ENCODE data around the gene CHI3L1. TPM values are rescaled to one million over a fixed set of nuclear protein-coding genes. Genes with fewer than 3 reads are reported as not detected.

Gene CHI3L1
- total and polyA plus RNA-seq, 8 donors, result 1.7 to 12.1 (median 7.9) TPM

DNA sequence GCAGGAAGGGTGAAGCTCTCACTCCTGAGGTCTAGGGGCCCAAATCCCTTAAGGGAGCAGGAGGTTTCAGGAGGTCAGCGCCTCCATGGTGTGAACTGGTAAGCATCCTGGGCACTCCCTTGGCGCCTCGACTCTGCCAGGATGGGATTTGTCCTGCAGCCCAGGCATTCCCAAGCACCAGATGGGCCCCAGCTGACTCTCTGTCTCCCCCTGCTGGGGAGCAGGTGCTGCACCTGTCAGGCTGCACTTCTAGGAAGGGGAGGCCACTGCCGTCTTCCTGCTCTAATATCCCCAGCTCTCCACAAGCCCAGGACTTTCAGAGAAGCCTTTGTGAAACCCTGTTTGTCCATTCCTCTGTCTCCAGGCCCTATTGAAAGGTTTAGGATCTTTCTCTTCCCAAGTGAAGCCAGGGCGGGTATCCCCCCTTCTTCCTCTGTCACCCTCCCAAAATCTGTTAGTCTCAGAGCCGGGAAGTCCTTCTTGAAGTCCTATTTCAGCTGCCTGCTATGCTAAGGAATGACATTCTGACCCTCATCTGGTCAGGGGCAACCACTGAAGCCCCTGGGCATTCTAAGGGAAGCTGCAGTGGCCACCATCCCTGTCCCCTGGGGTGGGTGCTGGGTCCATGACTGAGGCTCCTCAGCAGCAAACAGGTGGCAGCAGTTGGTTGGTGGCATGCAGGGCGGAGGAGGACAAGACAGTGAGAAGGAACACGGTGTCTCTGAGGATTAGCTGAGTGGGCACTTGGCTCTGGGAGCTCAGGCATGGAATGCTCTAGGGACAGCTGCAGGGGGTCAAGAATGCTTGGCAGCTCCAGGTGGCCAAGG, 14.1 kb downstream of the CHI3L1 start:
- H3K9me3 ChIP-seq, result no peaks in the 10 kb centered on the region
- no peaks in the 10 kb centered on the region for H3K27me3 ChIP-seq
- H3K36me3 ChIP-seq, result no peaks in the 10 kb centered on the region
- H3K27ac ChIP-seq, result no peak overlapping the region
- no peak overlapping the region for H3K4me3 ChIP-seq
- DNase-seq (peak; percentile 53 to 91 (median 81)), FAIRE-seq (no peak), ATAC-seq (peak; percentile 77 to 89 (median 83))
- TF ChIP-seq, protein P1, sequence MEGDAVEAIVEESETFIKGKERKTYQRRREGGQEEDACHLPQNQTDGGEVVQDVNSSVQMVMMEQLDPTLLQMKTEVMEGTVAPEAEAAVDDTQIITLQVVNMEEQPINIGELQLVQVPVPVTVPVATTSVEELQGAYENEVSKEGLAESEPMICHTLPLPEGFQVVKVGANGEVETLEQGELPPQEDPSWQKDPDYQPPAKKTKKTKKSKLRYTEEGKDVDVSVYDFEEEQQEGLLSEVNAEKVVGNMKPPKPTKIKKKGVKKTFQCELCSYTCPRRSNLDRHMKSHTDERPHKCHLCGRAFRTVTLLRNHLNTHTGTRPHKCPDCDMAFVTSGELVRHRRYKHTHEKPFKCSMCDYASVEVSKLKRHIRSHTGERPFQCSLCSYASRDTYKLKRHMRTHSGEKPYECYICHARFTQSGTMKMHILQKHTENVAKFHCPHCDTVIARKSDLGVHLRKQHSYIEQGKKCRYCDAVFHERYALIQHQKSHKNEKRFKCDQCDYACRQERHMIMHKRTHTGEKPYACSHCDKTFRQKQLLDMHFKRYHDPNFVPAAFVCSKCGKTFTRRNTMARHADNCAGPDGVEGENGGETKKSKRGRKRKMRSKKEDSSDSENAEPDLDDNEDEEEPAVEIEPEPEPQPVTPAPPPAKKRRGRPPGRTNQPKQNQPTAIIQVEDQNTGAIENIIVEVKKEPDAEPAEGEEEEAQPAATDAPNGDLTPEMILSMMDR (IDR thresholded peaks at IDR 0.05), result peak; percentile 85 to 95 (median 89)
- H3K4me1 ChIP-seq, result no peaks in the 10 kb centered on the region
- intact Hi-C loops (cut with DNase I), result loop anchor here in 2 of 3 donors (5.0 kb wide), 1 partner anchor 50 kb away; no protein-coding TSS in a partner anchor
- 30 to 43% methylated on average over 8 of the region's 8 CpGs for WGBS, 2 donors

- 85 to 92% methylated on average over 22 of the region's 22 CpGs for WGBS, 2 donors
- peak in 2 of 6 donors; percentile 25 to 49 for DNase-seq
- H3K4me3 ChIP-seq, result no peak overlapping the region
- TF ChIP-seq, protein P1 (IDR thresholded peaks at IDR 0.05), result no peak
- no peaks in the 10 kb centered on the region for H3K4me1 ChIP-seq
- H3K27ac ChIP-seq, result no peak overlapping the region
- no peaks in the 10 kb centered on the region for H3K9me3 ChIP-seq
- ATAC-seq, result no peak
- no peaks in the 10 kb centered on the region for H3K36me3 ChIP-seq
- intact Hi-C loops (cut with DNase I), result loop anchor here in 2 of 3 donors (5.0 kb wide), 1 partner anchor 49 kb away; no protein-coding TSS in a partner anchor
- H3K27me3 ChIP-seq, result no peaks in the 10 kb centered on the region
- no peak for FAIRE-seq
These were observed 14.9 kb downstream of the CHI3L1 start for GRCh38 chr1:203171341-203172183.

GRCh38 chr1:203170625-203171330, 15.7 kb downstream of the CHI3L1 start:
- 59 to 62% methylated on average over 8 of the region's 8 CpGs for WGBS, 2 donors
- Histone ChIP-seq H3K36me3 (no peaks in the 10 kb centered on the region), H3K4me1 (no peaks in the 10 kb centered on the region), H3K9me3 (no peaks in the 10 kb centered on the region), H3K4me3 (no peak overlapping the region), H3K27me3 (no peaks in the 10 kb centered on the region), H3K27ac (no peak overlapping the region)
- FAIRE-seq (no peak), DNase-seq (peak in 1 of 6 donors; percentile 33), ATAC-seq (no peak)
- TF ChIP-seq, protein P1 (IDR thresholded peaks at IDR 0.05), result no peak
- intact Hi-C loops (cut with DNase I), result loop anchor here in 2 of 3 donors (5.0 kb wide), 1 partner anchor 48 kb away; no protein-coding TSS in a partner anchor

DNA sequence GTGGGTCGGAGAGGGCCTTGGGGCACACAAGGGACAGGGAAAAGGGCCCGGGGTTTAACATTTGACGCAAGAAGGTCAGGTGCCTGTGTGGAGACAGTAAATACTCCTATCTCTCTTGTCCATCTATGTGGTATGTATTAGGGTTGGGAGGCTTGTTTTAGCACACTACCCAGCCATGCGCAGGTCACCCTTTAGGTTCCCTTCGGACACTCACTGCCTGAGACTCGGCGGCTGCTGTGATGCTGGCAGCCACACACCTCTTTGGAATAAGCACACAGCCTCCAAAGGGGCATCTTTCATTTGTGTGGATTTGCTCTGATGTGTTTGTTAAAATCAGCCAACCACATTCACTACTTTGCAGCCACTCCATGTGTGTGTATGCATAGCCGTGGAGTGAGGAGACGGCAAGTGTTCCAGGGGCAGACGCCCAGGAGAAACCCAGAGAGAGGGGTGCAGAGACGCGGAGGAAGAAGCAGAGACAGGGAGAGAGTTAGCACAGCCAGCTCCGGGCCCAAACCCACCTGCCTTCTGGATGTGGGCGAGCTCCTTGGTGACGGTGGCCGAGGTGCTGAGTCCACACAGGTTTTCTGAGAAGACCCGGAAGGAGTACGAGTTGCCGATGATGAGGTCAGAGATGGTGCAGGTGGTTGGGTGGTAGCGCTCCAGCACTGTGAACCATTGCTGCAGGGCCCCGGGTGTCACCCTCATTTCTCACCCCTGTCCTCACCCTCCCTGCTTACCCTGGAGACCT, 16.6 kb downstream of the CHI3L1 start:
- 75 to 81% methylated on average over 21 of the region's 21 CpGs for WGBS, 2 donors
- peak in 1 of 6 donors; percentile 40 for DNase-seq
- Histone ChIP-seq H3K4me3 (no peak overlapping the region), H3K27me3 (no peaks in the 10 kb centered on the region), H3K4me1 (no peaks in the 10 kb centered on the region), H3K27ac (no peak overlapping the region), H3K36me3 (no peaks in the 10 kb centered on the region), H3K9me3 (no peaks in the 10 kb centered on the region)
- no peak for ATAC-seq
- no peak for FAIRE-seq
- intact Hi-C loops (cut with DNase I), result loop anchor here in 2 of 3 donors (5.0 kb wide), 1 partner anchor 48 kb away; no protein-coding TSS in a partner anchor
- TF ChIP-seq, protein P1 (IDR thresholded peaks at IDR 0.05), result no peak

Measured in pancreas (tissue), 10 donors.